ENCODE data around the gene EMILIN1. TPM values are rescaled to one million over a fixed set of nuclear protein-coding genes. Genes with fewer than 3 reads are reported as not detected.

The EMILIN1 gene
- total and polyA plus RNA-seq, 10 of the 15 experiments (the other 5 are each of a cell fraction or from before 2014, with no cell fraction given), result 0.01 to 2.3 (median 1.2) TPM; not detected in 2

- no peaks in the 10 kb centered on the region for H3K27me3 ChIP-seq (replicated peaks in 1 of 2; ENCODE audit: control insufficient read depth in 2 of 2, insufficient read depth in 2 of 2, low read length in 1 of 2)
- DNase-seq (ENCODE audit: low read depth, low spot score) (no peak), ATAC-seq (no peak), FAIRE-seq (no peak)
- BruUV-seq (replicated peaks), result no TSS peak
- POLR2A ChIA-PET, result interaction anchor here (0.9 to 2.0 kb wide), 3 partner anchors 8 to 12 kb away, joined by 3 to 8 read pairs (median 4); partner anchors contain the start of genes AGBL5 and OST4
- CTCF ChIA-PET, result interaction anchor here (0.6 kb wide), 1 partner anchor 795 kb away, joined by 3 read pairs; no protein-coding TSS in a partner anchor
- H4K20me1 ChIP-seq (ENCODE audit: control insufficient read depth, insufficient read depth), result no peaks in the 10 kb centered on the region
- no peak overlapping the region for H3K27ac ChIP-seq (ENCODE audit: control insufficient read depth, insufficient read depth)
- no peaks in the 10 kb centered on the region for H3K79me2 ChIP-seq (ENCODE audit: control insufficient read depth, insufficient read depth, low read length)
- H3K4me2 ChIP-seq (ENCODE audit: control insufficient read depth, insufficient read depth), result no peak overlapping the region
- intact Hi-C loops (cut with micrococcal nuclease; ENCODE audit: unreplicated experiment), result no loop called here
- SMC1A ChIA-PET (ENCODE audit: uncharacterized antibody, unreplicated experiment), result interaction anchor here (0.6 to 1.2 kb wide), 3 partner anchors 15 to 22 kb away, joined by 3 to 5 read pairs (median 3); no protein-coding TSS in a partner anchor
- RAD21 ChIA-PET (ENCODE audit: unreplicated experiment), result interaction anchor here (1.1 kb wide), 1 partner anchor 9 kb away, joined by 3 read pairs; no protein-coding TSS in a partner anchor
- no peak overlapping the region for H3K9ac ChIP-seq (ENCODE audit: control insufficient read depth, insufficient read depth, low read length)
- in situ Hi-C loops (cut with MboI), result no loop called here
- TF ChIP-seq SPI1 (IDR thresholded peaks at IDR 0.05; ENCODE audit: borderline replicate concordance, insufficient read depth, low read depth, low read length) (no peak), ZNF207 (IDR thresholded peaks at IDR 0.05; ENCODE audit: borderline replicate concordance) (no peak), E4F1 (IDR thresholded peaks at IDR 0.05; ENCODE audit: borderline replicate concordance, partially characterized antibody) (no peak), POLR2A (IDR thresholded peaks at IDR 0.05; ENCODE audit: low read depth, low read length) (no peak), FOXM1 (IDR thresholded peaks at IDR 0.05; ENCODE audit: low read depth, low read length) (no peak), GABPA (IDR thresholded peaks at IDR 0.05; ENCODE audit: low read depth) (no peak), HCFC1 (IDR thresholded peaks at IDR 0.05; ENCODE audit: low read length) (no peak), ETV6 (conservative IDR thresholded peaks at IDR 0.05 in 1 of 2, IDR thresholded peaks at IDR 0.05 in 1 of 2; ENCODE audit: borderline replicate concordance in 1 of 2, low read depth in 1 of 2) (no peak)
- no peaks in the 10 kb centered on the region for H3K9me3 ChIP-seq (replicated peaks; ENCODE audit: control insufficient read depth, insufficient read depth, low read length)
- 95% methylated on average over 15 of the region's 15 CpGs for WGBS (ENCODE audit: insufficient coverage, insufficient replicate concordance, low lambda C conversion rate, missing lambda C conversion rate)
- H3K4me1 ChIP-seq (ENCODE audit: control insufficient read depth, insufficient read depth, low read length), result no peaks in the 10 kb centered on the region
- no peak overlapping the region for H3K4me3 ChIP-seq
- H2AFZ ChIP-seq (ENCODE audit: control insufficient read depth, low read depth, low read length), result no peak overlapping the region
- peaks cover 4 to 22% of the 10 kb centered on the region in 2 experiments for H3K36me3 ChIP-seq (ENCODE audit: control insufficient read depth in 2 of 2, insufficient read depth in 2 of 2, low read length in 1 of 2)
Measured at GRCh38 chr2:27059141-27059820, 19.1 kb upstream of the EMILIN1 start.

Data from GM12878 (cell line).